ENCODE results near the gene OPN1MW. TPM values are rescaled to one million over a fixed set of nuclear protein-coding genes. Genes with fewer than 3 reads are reported as not detected.

The OPN1MW gene
- total RNA-seq (2022; extraction: Qiagen RNA extraction), result not detected in 5 replicates

GRCh38 chrX:154182296-154182695 lies at the start of gene OPN1MW:
OPN1MW (plus strand) TSS chrX:154182596; CDS start chrX:154182678, 82 bp downstream.

GRCh38 chrX:154144010-154144409 lies 38.4 kb upstream of the OPN1MW start, which contains the start of gene OPN1LW:
OPN1LW (plus strand) TSS chrX:154144243; CDS start chrX:154144284, 41 bp downstream.

DNA sequence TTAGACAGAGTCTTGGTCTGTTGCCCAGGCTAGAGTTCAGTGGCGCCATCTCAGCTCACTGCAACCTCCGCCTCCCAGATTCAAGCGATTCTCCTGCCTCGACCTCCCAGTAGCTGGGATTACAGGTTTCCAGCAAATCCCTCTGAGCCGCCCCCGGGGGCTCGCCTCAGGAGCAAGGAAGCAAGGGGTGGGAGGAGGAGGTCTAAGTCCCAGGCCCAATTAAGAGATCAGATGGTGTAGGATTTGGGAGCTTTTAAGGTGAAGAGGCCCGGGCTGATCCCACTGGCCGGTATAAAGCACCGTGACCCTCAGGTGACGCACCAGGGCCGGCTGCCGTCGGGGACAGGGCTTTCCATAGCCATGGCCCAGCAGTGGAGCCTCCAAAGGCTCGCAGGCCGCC lies 37.1 kb downstream of the OPN1MW start, which contains the start of gene OPN1MW2:
OPN1MW2 (plus strand) TSS at position 301 of the 400 bp plus-strand sequence; CDS start at position 361, 60 bp downstream.

Other genes starting within 250 kb of the OPN1MW start
- gene NAA10, start 247.6 kb upstream of the OPN1MW start, total RNA-seq (2022; extraction: Qiagen RNA extraction), result 197 to 239 TPM (median 216 TPM) in 5 replicates
- 0.10 to 0.36 TPM (median 0.18 TPM) in 4 of 5 replicates, not detected in the other for gene RENBP, start 238.0 kb upstream of the OPN1MW start, total RNA-seq (2022; extraction: Qiagen RNA extraction)
- gene HCFC1, start 210.8 kb upstream of the OPN1MW start, total RNA-seq (2022; extraction: Qiagen RNA extraction), result 34.4 to 39.5 TPM (median 36.7 TPM) in 5 replicates
- gene TMEM187, start 209.8 kb upstream of the OPN1MW start, total RNA-seq (2022; extraction: Qiagen RNA extraction), result 5.2 to 7.2 TPM (median 5.4 TPM) in 5 replicates
- 201 to 219 TPM (median 215 TPM) in 5 replicates for gene IRAK1, start 162.7 kb upstream of the OPN1MW start, total RNA-seq (2022; extraction: Qiagen RNA extraction)
- 18.5 to 21.0 TPM (median 19.3 TPM) in 5 replicates for gene MECP2, start 84.9 kb upstream of the OPN1MW start, total RNA-seq (2022; extraction: Qiagen RNA extraction)
- gene OPN1LW, start 38.4 kb upstream of the OPN1MW start, total RNA-seq (2022; extraction: Qiagen RNA extraction), result not detected in 5 replicates
- gene OPN1MW2, start 37.2 kb downstream of the OPN1MW start, total RNA-seq (2022; extraction: Qiagen RNA extraction), result not detected in 5 replicates
- not detected in 5 replicates for gene OPN1MW3, start 75.0 kb downstream of the OPN1MW start, total RNA-seq (2022; extraction: Qiagen RNA extraction)
- not detected in 5 replicates for gene TEX28, start 112.5 kb downstream of the OPN1MW start, total RNA-seq (2022; extraction: Qiagen RNA extraction)
- gene TKTL1, start 113.2 kb downstream of the OPN1MW start, total RNA-seq (2022; extraction: Qiagen RNA extraction), result 0.05 to 0.14 TPM (median 0.07 TPM) in 3 of 5 replicates, not detected in the others
- 1,461 to 1,661 TPM (median 1,622 TPM) in 5 replicates for gene FLNA, start 192.0 kb downstream of the OPN1MW start, total RNA-seq (2022; extraction: Qiagen RNA extraction)
- gene EMD, start 196.7 kb downstream of the OPN1MW start, total RNA-seq (2022; extraction: Qiagen RNA extraction), result 129 to 161 TPM (median 153 TPM) in 5 replicates
- gene RPL10, start 215.8 kb downstream of the OPN1MW start, total RNA-seq (2022; extraction: Qiagen RNA extraction), result 5,312 to 5,581 TPM (median 5,559 TPM) in 5 replicates
- 27.2 to 31.3 TPM (median 29.9 TPM) in 5 replicates for gene DNASE1L1, start 226.7 kb downstream of the OPN1MW start, total RNA-seq (2022; extraction: Qiagen RNA extraction)
- 33.5 to 40.1 TPM (median 36.8 TPM) in 5 replicates for gene TAFAZZIN, start 228.9 kb downstream of the OPN1MW start, total RNA-seq (2022; extraction: Qiagen RNA extraction)
- gene ATP6AP1, start 246.1 kb downstream of the OPN1MW start, total RNA-seq (2022; extraction: Qiagen RNA extraction), result 88.4 to 107 TPM (median 105 TPM) in 5 replicates